SK-N-SH treated with all-trans-retinoic acid at 6 μM for 48 hours (cell line): Measurements from ENCODE around the gene ZNF236.

Experiments used
- TOX ChIP-seq: fragments of 250-450 bp; sonication (Bioruptor Pico); IDR thresholded peaks from 2 replicates; pipeline ENCODE4 v1.8.0; 2021; ENCODE audit warnings: mild to moderate bottlenecking, moderate library complexity, borderline replicate concordance
- ZFP3 ChIP-seq: fragments of 250-450 bp; sonication (Bioruptor Pico); IDR thresholded peaks from 2 replicates; pipeline ENCODE4 v1.5.0; 2020; ENCODE audit warnings: mild to moderate bottlenecking, moderate library complexity

GRCh38 chr18:76995896-76996295 is 173.5 kb downstream of the ZNF236 start:
- TF ChIP-seq TOX (CRISPR knock-in tag) = no peak
- no peak for TF ChIP-seq ZFP3 (CRISPR knock-in tag)
